Gastrocnemius medialis (tissue), 4 donors: ENCODE measurements around the gene ZNF205. TPM values are rescaled to one million over a fixed set of nuclear protein-coding genes. Genes with fewer than 3 reads are reported as not detected.

Source experiments
- ATAC-seq, 2 donors: fragments of 150-250 bp; one replicate each; pipeline ENCODE4 v1.9.1; 2016
- DNase-seq, 2 donors: peaks; one replicate each; pipeline ENCODE4 v3.0.0-alpha.2; 2019
- H3K27ac ChIP-seq, 4 donors: fragments of 200-600 bp; sonication (generic); 1 replicate in 1 of 4; 2 replicates in 3 of 4; pipeline ENCODE4 v1.5.1; 2016 to 2018; ENCODE audit warnings: mild to moderate bottlenecking in 2 of 4, moderate library complexity in 1 of 4
- H3K27me3 ChIP-seq, 3 donors: fragments of 200-600 bp; sonication (generic) in 2 of 3; 1 replicate in 1 of 3; 2 replicates in 2 of 3; pipeline versions ENCODE4 v1.5.1 to v1.6.0; 2016 to 2019; ENCODE audit warnings: mild to moderate bottlenecking in 1 of 3, moderate library complexity in 1 of 3
- H3K36me3 ChIP-seq, 2 donors: fragments of 200-600 bp; sonication (generic) in 1 of 2; one replicate each; pipeline ENCODE4 v1.5.1; 2017 to 2018
- H3K4me1 ChIP-seq, 2 donors: fragments of 200-600 bp; sonication (generic) in 1 of 2; one replicate each; pipeline ENCODE4 v1.5.1; 2016 to 2017; ENCODE audit warnings: mild to moderate bottlenecking in 2 of 2
- H3K4me3 ChIP-seq, 4 donors: fragments of 200-600 bp; sonication (generic) in 3 of 4; 1 replicate in 1 of 4; 2 replicates in 3 of 4; pipeline ENCODE4 v1.5.1; 2016 to 2019; ENCODE audit warnings: mild to moderate bottlenecking in 2 of 4
- H3K9me3 ChIP-seq, 3 donors: fragments of 200-600 bp; sonication (generic) in 2 of 3; 1 replicate in 1 of 3; 2 replicates in 2 of 3; pipeline ENCODE4 v1.5.1; 2016 to 2019
- POLR2A ChIP-seq, 2 donors: fragments of 450-650 bp; IDR thresholded peaks; one replicate each; pipeline ENCODE4 v1.6.1; 2017; ENCODE audit warnings: antibody characterized with exemption in 2 of 2, mild to moderate bottlenecking in 2 of 2, moderate library complexity in 2 of 2
- in situ Hi-C, 4 donors: fragments of 200-750 bp; cut with MboI; loops; one replicate each; pipeline versions ENCODE4 v1.15.0 to v1.8.0; 2017; ENCODE audit warnings: low sequenced_read_pairs in 4 of 4
- intact Hi-C: fragments of 100-400 bp; cut with DNase I; formaldehyde crosslinking; loops from one replicate; pipeline ENCODE4 v1.15.1; 2023; ENCODE audit warnings: low total_unique reads
- total RNA-seq, 4 donors: library from RNA; depleted of rRNA; stranded (reverse); fragments of >200 nt; gene quantifications; one replicate each; pipeline versions ENCODE4 v1.1.0 to v1.2.3, GENCODE V29; 2016
- TF ChIP-seq, protein P1 (sequence below), 5 experiments: fragments of 450-650 bp in 3 of 5; fragments of 200-600 bp in 2 of 5; sonication (generic) in 2 of 5; IDR thresholded peaks in 4 of 5; conservative IDR thresholded peaks in 1 of 5; 1 replicate in 4 of 5; 2 replicates in 1 of 5; pipeline ENCODE4 v1.5.1; 2016 to 2019; ENCODE audit warnings: antibody characterized with exemption in 5 of 5, mild to moderate bottlenecking in 3 of 5, moderate library complexity in 3 of 5

ZNF205 gene
- total RNA-seq, 4 donors from 2014 or later: 4.8 to 10.8 (median 6.1) TPM

DNA sequence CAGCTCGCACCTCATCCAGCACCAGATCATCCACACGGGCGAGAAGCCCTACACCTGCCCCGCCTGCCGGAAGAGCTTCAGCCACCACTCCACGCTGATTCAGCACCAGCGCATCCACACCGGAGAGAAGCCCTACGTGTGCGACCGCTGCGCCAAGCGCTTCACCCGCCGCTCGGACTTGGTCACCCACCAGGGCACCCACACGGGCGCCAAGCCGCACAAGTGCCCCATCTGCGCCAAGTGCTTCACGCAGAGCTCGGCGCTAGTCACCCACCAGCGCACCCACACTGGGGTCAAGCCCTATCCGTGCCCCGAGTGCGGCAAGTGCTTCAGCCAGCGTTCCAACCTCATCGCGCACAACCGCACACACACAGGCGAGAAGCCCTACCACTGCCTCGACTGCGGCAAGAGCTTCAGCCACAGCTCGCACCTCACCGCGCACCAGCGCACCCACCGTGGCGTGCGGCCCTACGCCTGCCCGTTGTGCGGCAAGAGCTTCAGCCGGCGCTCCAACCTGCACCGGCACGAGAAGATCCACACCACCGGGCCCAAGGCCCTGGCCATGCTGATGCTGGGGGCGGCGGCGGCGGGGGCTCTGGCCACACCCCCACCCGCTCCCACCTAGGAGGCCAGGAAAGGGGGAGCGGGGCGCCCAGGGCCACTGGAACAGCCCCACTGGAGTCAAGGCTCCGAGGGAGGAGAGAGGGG is 7.5 kb downstream of the ZNF205 start:
- intact Hi-C loops (no loop called here), in situ Hi-C loops (loop anchor here in 2 of 4 donors (10.0 kb wide), 1 partner anchor 55 kb away; the partner anchor contains the start of gene IL32 (in 2 of the 2))
- Histone ChIP-seq H3K4me1 (peaks cover 16 to 23% of the 10 kb centered on the region in 2 donors), H3K4me3 (no peak overlapping the region), H3K36me3 (peaks cover 0 to 7% of the 10 kb centered on the region in 2 donors), H3K9me3 (no peaks in the 10 kb centered on the region), H3K27ac (no peak overlapping the region), H3K27me3 (no peaks in the 10 kb centered on the region)
- ATAC-seq (no peak), DNase-seq (no peak)
- TF ChIP-seq POLR2A (IDR thresholded peaks at IDR 0.05): no peak

DNA sequence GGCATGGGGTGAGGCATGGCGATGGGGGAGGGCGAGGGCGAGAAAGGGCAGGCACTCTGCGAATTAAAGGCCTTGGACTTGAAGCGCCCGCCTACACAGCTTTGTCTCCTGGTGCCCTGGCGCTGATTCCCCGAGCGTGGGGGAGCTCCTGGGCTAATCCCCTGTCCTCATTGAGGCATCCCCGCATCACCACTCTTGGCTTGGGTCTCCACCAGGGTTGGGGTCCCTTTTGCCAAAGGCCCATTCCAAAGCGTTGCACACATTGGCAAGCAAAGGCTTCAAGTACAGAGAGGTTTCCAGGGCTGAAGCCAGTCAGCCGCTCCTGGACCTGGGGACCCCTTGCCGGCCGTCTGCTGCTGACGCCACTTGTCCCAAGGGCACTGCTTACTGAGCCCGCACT is 8.0 kb downstream of the ZNF205 start:
- TF ChIP-seq, protein P1, sequence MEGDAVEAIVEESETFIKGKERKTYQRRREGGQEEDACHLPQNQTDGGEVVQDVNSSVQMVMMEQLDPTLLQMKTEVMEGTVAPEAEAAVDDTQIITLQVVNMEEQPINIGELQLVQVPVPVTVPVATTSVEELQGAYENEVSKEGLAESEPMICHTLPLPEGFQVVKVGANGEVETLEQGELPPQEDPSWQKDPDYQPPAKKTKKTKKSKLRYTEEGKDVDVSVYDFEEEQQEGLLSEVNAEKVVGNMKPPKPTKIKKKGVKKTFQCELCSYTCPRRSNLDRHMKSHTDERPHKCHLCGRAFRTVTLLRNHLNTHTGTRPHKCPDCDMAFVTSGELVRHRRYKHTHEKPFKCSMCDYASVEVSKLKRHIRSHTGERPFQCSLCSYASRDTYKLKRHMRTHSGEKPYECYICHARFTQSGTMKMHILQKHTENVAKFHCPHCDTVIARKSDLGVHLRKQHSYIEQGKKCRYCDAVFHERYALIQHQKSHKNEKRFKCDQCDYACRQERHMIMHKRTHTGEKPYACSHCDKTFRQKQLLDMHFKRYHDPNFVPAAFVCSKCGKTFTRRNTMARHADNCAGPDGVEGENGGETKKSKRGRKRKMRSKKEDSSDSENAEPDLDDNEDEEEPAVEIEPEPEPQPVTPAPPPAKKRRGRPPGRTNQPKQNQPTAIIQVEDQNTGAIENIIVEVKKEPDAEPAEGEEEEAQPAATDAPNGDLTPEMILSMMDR (IDR thresholded peaks at IDR 0.05 in 4 of 5, conservative IDR thresholded peaks at IDR 0.05 in 1 of 5): no peak
- no peak for TF ChIP-seq POLR2A (IDR thresholded peaks at IDR 0.05)
- in situ Hi-C loops: loop anchor here in 2 of 4 donors (10.0 kb wide), 1 partner anchor 56 kb away; the partner anchor contains the start of gene IL32 (in 2 of the 2)
- Histone ChIP-seq H3K4me1 (peaks cover 19 to 29% of the 10 kb centered on the region in 2 donors), H3K27ac (no peak overlapping the region), H3K36me3 (peaks cover 0 to 7% of the 10 kb centered on the region in 2 donors), H3K27me3 (no peaks in the 10 kb centered on the region), H3K9me3 (no peaks in the 10 kb centered on the region), H3K4me3 (no peak overlapping the region)
- ATAC-seq (no peak), DNase-seq (no peak)
- intact Hi-C loops: no loop called here

DNA sequence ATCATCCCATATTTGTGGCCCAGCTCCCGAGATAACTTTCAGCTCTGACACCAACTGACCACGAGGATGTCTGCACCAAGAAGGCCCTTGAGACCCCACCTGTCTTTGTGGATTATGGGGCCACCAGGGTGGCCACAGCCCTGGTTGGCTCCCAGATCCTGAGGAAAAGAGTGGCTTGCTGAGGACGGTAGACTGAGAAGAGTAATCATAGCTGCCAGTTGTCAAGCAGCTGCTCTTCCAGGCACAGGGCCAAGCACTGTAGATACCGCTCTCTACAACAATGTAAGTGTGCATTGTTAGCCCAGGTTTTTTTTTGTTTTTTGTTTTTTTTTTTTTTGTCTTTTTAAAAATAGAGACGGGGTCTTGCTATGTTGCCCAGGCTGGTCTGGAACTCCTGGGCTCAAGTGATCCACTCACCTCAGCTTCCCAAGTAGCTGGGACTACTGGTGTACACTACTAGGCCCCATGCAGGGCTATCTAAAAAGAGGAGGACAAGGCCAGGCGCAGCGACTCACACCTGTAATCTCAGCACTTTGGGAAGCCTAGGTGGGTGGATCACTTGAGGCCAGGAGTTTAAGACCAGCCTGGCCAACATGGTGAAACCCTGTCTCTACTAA is 9.6 kb downstream of the ZNF205 start:
- ATAC-seq (peak in 1 of 2 donors; percentile 51), DNase-seq (peak in 1 of 2 donors; percentile 61)
- Histone ChIP-seq H3K27me3 (no peaks in the 10 kb centered on the region), H3K4me3 (no peak overlapping the region), H3K9me3 (no peaks in the 10 kb centered on the region), H3K27ac (peak overlapping the region in 2 of 4 donors; percentile 21), H3K4me1 (peaks cover 19 to 31% of the 10 kb centered on the region in 2 donors), H3K36me3 (peaks cover 0 to 3% of the 10 kb centered on the region in 2 donors)
- in situ Hi-C loops (loop anchor here in 2 of 4 donors (10.0 kb wide), 1 partner anchor 57 kb away; the partner anchor contains the start of gene IL32 (in 2 of the 2)), intact Hi-C loops (no loop called here)
- TF ChIP-seq, protein P1 (IDR thresholded peaks at IDR 0.05 in 4 of 5, conservative IDR thresholded peaks at IDR 0.05 in 1 of 5): no peak
- TF ChIP-seq POLR2A (IDR thresholded peaks at IDR 0.05): no peak

DNA sequence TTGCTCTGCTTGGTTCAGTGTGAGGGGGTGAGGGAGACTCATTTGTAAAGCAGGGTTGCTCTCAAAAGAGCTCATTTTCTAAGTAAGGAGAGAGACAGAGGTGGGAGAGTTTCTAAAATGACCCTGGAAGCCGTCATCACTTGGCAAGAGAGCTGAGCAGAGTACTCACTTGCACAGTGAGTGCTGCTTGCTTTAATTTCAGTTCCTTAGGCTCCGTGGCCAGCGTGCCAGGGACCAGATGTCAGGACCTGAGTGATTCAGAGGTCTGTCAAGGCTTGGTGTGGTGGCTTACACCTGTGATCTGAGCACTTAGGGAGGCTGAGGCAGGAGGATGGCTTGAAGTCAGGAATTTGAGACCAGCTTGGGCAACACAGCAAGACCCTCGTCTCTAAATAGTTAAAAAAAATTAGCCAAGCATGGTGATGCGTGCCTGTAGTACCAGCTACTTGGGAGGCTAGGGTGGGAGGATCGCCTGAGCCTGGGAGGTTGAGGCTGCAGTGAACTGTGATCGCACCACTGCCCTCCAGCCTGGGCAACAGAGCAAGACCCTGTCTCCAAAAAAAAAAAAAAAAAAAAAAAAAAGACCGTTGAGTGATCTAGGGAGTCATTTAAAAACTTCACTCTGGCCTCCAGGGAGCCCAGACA is 10.7 kb downstream of the ZNF205 start:
- Histone ChIP-seq H3K36me3 (peaks cover 0 to 3% of the 10 kb centered on the region in 2 donors), H3K4me3 (no peak overlapping the region), H3K9me3 (no peaks in the 10 kb centered on the region), H3K27ac (no peak overlapping the region), H3K4me1 (peaks cover 19 to 32% of the 10 kb centered on the region in 2 donors), H3K27me3 (no peaks in the 10 kb centered on the region)
- in situ Hi-C loops (loop anchor here in 2 of 4 donors (10.0 kb wide), 1 partner anchor 58 kb away; the partner anchor contains the start of gene IL32 (in 2 of the 2)), intact Hi-C loops (no loop called here)
- DNase-seq (no peak), ATAC-seq (no peak)
- TF ChIP-seq, protein P1 (IDR thresholded peaks at IDR 0.05 in 4 of 5, conservative IDR thresholded peaks at IDR 0.05 in 1 of 5): no peak
- no peak for TF ChIP-seq POLR2A (IDR thresholded peaks at IDR 0.05)
